Effector memory CD8-positive, alpha-beta T cell (primary cell): ENCODE results near the gene MUL1.

Experiments used
- ATAC-seq: fragments of 150-1000 bp; cut with Tn5 transposase; replicated peaks from 2 replicates; pipeline ENCODE4 v1.10.0; 2021; ENCODE audit warnings: mild to moderate bottlenecking, moderate library complexity
- DNase-seq, 3 experiments: peaks; one replicate each; pipeline ENCODE4 v3.0.0; 2021
- H3K27ac Mint-ChIP-seq, 2 donors: one replicate each; pipeline ENCODE4 v1.8.0; 2022; ENCODE audit warnings: mild to moderate bottlenecking in 2 of 2, mixed read lengths in 2 of 2, moderate library complexity in 2 of 2
- H3K27me3 Mint-ChIP-seq, 2 donors: one replicate each; pipeline ENCODE4 v1.8.0; 2022; ENCODE audit warnings: mixed read lengths in 2 of 2
- H3K36me3 Mint-ChIP-seq: one replicate; pipeline ENCODE4 v1.8.0; 2022; ENCODE audit warnings: mild to moderate bottlenecking, moderate library complexity, mixed read lengths; ENCODE audit not compliant: insufficient read depth
- H3K4me1 Mint-ChIP-seq, 2 donors: one replicate each; pipeline ENCODE4 v1.8.0; 2022; ENCODE audit warnings: low read depth in 2 of 2, mixed read lengths in 2 of 2
- H3K4me3 Mint-ChIP-seq, 2 donors: one replicate each; pipeline ENCODE4 v1.8.0; 2022; ENCODE audit warnings: mild to moderate bottlenecking in 2 of 2, mixed read lengths in 2 of 2, moderate library complexity in 2 of 2
- H3K9me3 Mint-ChIP-seq, 2 donors: one replicate each; pipeline ENCODE4 v1.8.0; 2022; ENCODE audit warnings: mixed read lengths in 2 of 2

Gene MUL1

DNA sequence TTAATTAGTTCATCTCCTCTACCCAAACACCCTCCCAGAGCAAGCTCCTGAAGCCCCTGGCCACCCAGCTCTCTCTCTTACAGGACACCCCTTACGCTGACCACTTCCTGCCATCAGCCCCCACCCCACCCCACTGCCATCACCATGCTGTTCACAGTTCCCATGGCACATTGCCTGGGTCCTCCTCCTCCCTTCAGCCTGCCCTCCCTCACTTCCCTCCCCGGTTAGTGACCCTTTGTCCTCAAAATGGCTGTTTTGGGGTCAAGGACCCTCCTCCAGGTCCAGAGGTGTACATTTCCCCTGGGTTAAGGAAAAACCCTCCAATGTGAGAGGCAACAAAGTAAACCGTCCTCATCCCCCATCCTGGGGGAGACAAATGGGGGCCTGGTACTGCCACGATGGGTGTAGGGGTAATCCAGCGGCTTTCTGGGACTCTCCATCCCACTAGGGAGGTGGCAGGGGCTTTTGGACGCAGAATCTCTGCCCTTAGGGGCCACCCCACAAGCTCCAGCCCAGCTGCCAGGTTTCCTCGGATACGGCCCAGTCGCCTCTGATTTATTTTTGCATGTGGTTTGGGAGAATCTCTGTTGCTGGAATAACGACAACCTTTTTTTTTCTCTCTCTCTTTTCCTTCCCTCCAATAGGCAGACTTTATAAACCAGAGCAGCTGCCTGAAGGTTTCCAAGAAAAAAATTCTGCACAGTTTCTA, 30.4 kb downstream of the MUL1 start:
- H3K4me1 Mint-ChIP-seq, result peaks cover 3 to 5% of the 10 kb centered on the region in 2 donors
- peaks cover 67 to 98% of the 10 kb centered on the region in 2 donors for H3K27me3 Mint-ChIP-seq

DNA sequence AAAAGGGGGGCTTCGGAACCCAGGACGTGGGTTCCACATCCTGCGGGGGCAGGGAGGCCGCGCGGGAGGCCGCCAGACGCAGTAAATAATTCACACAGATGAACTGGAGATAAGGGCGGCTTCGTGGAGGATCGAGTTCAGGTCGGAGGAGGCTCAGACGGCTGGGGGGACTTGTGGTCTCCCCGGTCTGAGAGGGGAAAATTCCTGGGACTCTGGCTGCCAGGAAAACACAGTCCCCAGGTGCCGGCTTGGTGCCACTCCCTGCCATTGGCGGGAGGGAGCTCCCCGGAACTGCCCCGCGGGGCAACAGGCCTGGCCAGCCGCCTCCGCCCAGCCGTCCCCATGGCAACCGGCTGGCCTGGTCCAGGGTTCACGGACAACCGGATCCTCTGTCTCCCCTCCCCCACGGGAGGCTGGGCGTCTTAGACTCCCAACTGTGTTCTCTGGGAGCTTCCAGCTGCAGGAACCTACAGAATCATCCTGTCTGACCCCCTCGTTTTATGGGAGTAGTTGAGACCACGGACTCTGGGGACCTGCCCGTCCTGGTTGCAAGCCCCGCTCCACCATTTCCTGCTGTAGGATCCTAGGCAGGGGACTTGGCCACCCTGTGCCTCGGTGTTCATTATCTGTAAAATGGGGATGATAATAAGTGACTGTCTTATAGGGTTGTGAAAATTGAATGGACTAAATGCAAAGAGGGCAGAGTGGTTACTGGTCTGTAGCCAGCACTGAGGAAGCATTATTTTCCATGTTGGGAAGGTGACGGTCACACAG, 31.5 kb downstream of the MUL1 start:
- Mint-ChIP-seq H3K27me3 (peaks cover 68 to 98% of the 10 kb centered on the region in 2 donors), H3K4me3 (peak overlapping the region in 1 of 2 donors; percentile 6), H3K36me3 (peaks cover 2% of the 10 kb centered on the region), H3K27ac (no peak overlapping the region), H3K9me3 (no peaks in the 10 kb centered on the region), H3K4me1 (peaks cover under 1 to 3% of the 10 kb centered on the region in 2 donors)
- DNase-seq (no peak), ATAC-seq (no peak)

More for the DNA sequence above, 30.4 kb downstream of the MUL1 start:
- no peak for DNase-seq
- Mint-ChIP-seq H3K36me3 (peaks cover 9% of the 10 kb centered on the region), H3K4me3 (no peak overlapping the region), H3K9me3 (no peaks in the 10 kb centered on the region), H3K27ac (no peak overlapping the region)
- ATAC-seq, result no peak

DNA sequence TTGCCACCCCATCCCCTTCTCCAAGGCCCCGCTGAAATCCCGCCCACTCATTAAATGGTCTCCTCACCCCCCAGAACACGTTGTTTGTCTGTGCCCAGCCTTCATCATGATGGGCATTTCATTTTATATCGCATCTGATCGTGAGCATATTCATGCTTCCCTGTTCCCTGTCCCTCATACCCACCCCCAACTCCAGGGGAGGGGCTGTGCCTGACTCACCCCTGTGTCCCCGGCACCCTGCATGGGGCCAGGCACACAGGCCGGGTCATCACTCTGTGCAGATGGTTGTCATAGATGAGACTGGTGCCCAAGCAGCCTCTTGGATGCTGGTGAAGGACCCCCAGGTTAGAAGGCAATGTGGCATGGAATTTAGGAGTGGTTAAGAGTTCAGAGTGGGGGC, 33.0 kb downstream of the MUL1 start:
- ATAC-seq (no peak), DNase-seq (no peak)
- Mint-ChIP-seq H3K27ac (no peak overlapping the region), H3K36me3 (no peaks in the 10 kb centered on the region), H3K4me3 (no peak overlapping the region), H3K4me1 (no peaks in the 10 kb centered on the region), H3K27me3 (peaks cover 72 to 93% of the 10 kb centered on the region in 2 donors), H3K9me3 (no peaks in the 10 kb centered on the region)

DNA sequence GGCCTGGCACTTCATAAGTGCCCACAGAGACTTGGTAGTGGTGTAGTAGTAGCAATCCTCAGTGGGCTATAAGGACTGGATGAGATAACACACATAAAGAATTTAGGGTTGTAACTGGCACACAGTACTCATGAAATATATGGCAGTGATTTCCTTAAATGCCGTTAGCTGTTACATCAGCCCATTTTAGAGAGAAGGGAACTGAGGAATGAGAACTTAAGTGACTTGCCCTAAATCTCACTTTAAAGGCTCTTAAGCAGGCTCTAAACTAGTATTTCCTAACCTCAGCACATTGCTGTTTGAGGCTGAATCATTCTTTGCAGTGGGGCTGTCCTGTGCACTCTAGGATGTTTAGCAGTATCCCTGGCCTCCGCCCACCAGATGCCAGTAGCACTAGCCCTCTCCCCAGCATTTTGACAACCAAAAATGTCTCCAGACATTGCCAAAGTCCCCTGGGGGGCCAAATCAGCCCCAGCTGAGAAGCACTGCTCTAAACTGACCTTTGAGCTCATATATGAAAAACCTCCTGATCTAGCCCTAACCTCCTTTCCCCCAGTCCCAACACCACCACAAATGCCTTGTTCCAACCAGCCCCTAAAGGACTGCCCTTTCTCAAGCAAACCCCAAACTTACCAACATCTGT, 33.5 kb downstream of the MUL1 start:
- no peak for DNase-seq
- Mint-ChIP-seq H3K27me3 (peaks cover 73 to 93% of the 10 kb centered on the region in 2 donors), H3K4me3 (no peak overlapping the region)

DNA sequence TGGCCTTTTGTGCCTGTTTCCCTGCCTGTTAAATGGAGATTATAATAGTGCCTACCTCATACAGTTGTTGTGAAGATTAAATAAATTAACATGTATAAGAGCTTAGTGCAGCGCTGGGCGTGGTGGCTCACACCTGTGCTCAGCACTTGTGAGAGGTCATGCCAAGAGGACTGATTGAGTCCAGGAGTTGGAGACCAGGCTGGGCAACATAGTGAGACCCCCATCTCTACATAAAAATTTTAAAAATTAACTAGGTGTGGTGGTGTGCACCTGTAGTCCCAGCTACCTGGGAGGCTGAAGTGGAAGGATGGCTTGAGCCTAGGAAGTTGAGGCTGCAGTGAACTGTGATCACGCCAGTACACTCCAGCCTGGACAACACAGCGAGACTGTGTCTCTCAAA, 34.1 kb downstream of the MUL1 start:
- H3K27me3 Mint-ChIP-seq, result peaks cover 78 to 95% of the 10 kb centered on the region in 2 donors
- DNase-seq, result no peak
- no peaks in the 10 kb centered on the region for H3K9me3 Mint-ChIP-seq
- H3K4me1 Mint-ChIP-seq, result no peaks in the 10 kb centered on the region
- ATAC-seq, result no peak
- H3K4me3 Mint-ChIP-seq, result no peak overlapping the region
- no peaks in the 10 kb centered on the region for H3K36me3 Mint-ChIP-seq
- H3K27ac Mint-ChIP-seq, result no peak overlapping the region

More for the DNA sequence above, 33.5 kb downstream of the MUL1 start:
- no peaks in the 10 kb centered on the region for H3K9me3 Mint-ChIP-seq
- no peak for ATAC-seq
- no peak overlapping the region for H3K27ac Mint-ChIP-seq
- H3K4me1 Mint-ChIP-seq, result no peaks in the 10 kb centered on the region
- no peaks in the 10 kb centered on the region for H3K36me3 Mint-ChIP-seq

DNA sequence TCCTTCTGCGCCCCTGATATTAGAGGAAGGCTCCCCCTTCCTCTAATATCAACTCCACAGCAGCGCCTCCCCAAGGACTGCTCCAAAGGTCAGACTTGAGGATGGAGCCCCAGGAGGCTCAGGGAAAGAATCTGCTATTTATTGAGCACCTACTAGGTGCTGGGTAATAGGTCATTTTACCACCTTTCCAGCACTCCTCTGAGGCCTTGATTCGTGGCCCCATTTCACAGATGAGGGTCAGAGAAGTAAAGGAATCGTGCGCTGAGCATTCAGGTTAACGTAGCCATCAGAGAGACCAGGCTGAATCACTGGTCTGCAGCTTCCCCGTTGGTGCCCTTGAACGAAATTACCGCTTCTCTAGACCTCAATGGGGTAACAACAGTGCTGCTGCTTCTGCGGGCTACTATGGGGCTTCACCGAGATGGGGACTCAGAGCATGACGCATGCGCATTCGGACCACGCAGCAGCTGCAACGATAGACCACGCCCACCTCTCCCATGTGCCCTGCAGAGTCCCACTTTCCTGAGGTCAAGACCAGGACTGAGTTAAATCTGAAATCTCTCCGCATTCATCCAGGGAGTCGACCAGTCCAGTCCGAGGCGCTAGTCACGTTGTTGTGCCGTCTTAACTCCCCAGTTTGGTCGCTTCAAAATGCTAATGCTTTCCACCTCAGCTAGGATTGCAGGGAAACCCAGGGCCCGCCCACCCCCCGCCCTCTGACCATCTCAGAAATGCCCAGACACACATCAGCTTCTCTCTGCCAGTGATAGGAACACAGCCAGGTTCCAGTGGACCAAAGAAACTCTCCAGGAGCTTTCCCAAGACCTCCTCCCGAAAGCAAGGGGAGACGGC, 34.9 kb downstream of the MUL1 start:
- no peak for ATAC-seq
- Mint-ChIP-seq H3K36me3 (no peaks in the 10 kb centered on the region), H3K4me1 (no peaks in the 10 kb centered on the region), H3K27me3 (peaks cover 75 to 88% of the 10 kb centered on the region in 2 donors), H3K4me3 (no peak overlapping the region), H3K27ac (no peak overlapping the region), H3K9me3 (no peaks in the 10 kb centered on the region)
- DNase-seq, result no peak

DNA sequence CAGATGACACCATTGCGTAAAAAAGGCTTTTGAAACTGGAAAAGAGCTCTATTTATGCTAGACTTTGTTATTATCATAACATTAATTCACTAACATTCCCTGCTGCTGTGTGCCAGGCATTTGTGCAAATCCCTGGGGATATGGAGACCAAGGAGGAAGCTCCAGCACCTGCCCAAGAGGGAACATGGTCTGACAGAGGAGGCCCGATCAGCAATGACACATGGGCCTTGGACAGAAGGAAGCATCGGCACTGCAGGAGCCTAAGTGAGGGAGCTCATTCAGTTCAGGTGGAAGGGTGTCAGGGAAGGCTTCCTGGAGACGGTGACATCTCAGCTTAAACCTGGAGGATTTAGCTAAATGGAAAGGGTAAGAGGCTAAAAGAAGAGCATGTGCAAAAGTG, 35.8 kb downstream of the MUL1 start:
- peaks cover 75 to 78% of the 10 kb centered on the region in 2 donors for H3K27me3 Mint-ChIP-seq
- DNase-seq (no peak), ATAC-seq (no peak)
- H3K4me3 Mint-ChIP-seq, result no peak overlapping the region
- H3K4me1 Mint-ChIP-seq, result no peaks in the 10 kb centered on the region
- no peaks in the 10 kb centered on the region for H3K36me3 Mint-ChIP-seq
- no peaks in the 10 kb centered on the region for H3K9me3 Mint-ChIP-seq
- no peak overlapping the region for H3K27ac Mint-ChIP-seq

DNA sequence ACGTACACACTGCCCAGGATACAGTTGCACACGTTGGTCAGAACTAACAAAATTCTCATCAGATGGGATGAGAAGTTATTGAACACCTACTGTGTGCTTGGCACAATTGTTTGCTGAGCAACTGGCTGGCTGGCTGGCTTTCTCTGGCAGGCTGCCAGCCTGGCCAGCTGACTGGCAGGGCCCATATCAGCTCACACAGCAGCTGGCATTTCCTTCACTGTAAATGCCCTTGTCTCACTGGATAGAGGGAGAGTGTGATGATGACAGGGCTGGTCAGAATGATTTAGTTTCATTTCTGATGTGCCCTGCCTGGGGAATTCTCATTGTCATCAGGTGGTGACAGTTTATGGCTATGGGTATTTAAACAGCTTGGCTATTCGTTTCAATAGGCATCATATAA, 37.8 kb downstream of the MUL1 start:
- Mint-ChIP-seq H3K9me3 (no peaks in the 10 kb centered on the region), H3K4me1 (peaks cover 0 to 3% of the 10 kb centered on the region in 2 donors), H3K4me3 (no peak overlapping the region), H3K36me3 (no peaks in the 10 kb centered on the region), H3K27me3 (peaks cover 59 to 75% of the 10 kb centered on the region in 2 donors), H3K27ac (no peak overlapping the region)
- ATAC-seq (no peak), DNase-seq (no peak)

DNA sequence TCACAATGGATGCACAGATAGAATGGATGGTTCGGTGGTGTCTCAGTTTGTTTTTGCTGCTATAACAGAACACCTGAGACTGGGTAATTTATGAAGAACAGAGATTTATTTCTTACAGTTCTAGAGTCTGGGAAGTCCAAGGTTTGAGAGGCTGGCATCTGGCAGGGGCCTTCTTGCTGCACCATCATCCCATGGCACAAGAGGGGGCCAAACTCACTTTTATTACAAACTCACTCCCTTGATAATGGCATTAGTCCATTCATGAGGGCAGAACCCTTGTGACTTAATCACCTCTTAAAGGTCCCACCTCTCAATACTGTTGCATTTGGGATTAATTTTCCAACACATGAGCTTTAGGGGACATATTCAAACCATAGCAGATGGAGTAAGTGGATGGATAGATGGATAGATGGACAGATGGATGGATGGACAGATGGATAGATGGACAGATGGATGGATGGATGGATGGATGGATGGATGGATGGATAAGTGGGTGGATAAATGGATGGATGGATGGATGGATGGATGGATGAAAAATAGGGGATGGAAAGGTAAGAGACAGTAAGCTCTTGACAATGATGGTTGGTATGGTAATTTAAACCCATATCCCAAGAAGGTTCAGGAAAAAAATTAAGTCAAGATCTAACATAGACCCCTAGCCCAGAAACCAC, 38.4 kb downstream of the MUL1 start:
- no peak for DNase-seq
- no peak overlapping the region for H3K27ac Mint-ChIP-seq
- H3K27me3 Mint-ChIP-seq, result peaks cover 52 to 72% of the 10 kb centered on the region in 2 donors
- no peak overlapping the region for H3K4me3 Mint-ChIP-seq
- H3K9me3 Mint-ChIP-seq, result no peaks in the 10 kb centered on the region
- no peaks in the 10 kb centered on the region for H3K36me3 Mint-ChIP-seq
- peaks cover 0 to 3% of the 10 kb centered on the region in 2 donors for H3K4me1 Mint-ChIP-seq
- ATAC-seq, result no peak

DNA sequence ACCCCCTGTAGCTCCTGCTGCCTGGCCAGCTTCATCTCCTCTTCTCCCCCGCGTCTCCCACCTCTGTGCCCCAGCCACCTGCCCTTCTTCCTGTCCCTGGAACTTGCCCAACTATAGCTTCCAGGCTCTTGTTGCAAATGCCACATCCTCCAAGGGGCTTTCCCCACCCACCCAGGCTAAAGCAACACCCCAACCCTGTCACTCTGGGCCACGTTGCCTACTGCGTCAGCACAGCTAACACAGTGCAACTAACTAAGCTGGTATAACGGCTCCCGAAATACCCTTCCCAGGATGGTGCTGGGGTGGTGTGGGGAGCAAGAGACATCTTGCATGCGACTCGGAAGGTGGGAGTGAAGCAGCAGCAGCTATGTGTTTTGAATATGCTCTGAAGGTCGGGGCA, 41.7 kb downstream of the MUL1 start:
- no peaks in the 10 kb centered on the region for H3K36me3 Mint-ChIP-seq
- H3K27me3 Mint-ChIP-seq, result peaks cover 20 to 53% of the 10 kb centered on the region in 2 donors
- no peak for ATAC-seq
- no peak overlapping the region for H3K4me3 Mint-ChIP-seq
- no peaks in the 10 kb centered on the region for H3K9me3 Mint-ChIP-seq
- no peak overlapping the region for H3K27ac Mint-ChIP-seq
- peaks cover 0 to 3% of the 10 kb centered on the region in 2 donors for H3K4me1 Mint-ChIP-seq
- no peak for DNase-seq

DNA sequence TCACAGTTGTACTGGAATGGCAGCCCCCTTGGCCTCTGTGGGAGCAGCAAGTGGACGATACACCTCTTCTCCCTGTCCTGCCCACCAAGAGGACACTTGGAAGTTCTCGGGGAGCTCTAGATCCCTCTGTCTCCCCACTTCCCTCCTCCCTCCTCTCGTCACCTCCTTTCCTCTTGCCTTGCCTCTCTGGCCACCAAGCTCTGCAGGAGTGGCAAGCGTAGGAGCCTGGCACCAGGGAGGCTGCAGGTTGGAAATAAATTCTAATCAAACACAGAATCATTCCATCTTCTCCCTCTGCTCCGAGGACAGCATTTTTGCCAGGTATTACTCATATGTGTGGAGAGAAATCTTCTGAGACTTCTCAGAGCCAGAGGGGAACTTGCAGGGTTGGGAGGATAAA, 42.8 kb downstream of the MUL1 start:
- H3K9me3 Mint-ChIP-seq, result no peaks in the 10 kb centered on the region
- H3K4me3 Mint-ChIP-seq, result no peak overlapping the region
- H3K27me3 Mint-ChIP-seq, result peaks cover 18 to 54% of the 10 kb centered on the region in 2 donors
- DNase-seq (no peak), ATAC-seq (no peak)
- no peak overlapping the region for H3K27ac Mint-ChIP-seq
- peaks cover 0 to 3% of the 10 kb centered on the region in 2 donors for H3K4me1 Mint-ChIP-seq
- H3K36me3 Mint-ChIP-seq, result no peaks in the 10 kb centered on the region

DNA sequence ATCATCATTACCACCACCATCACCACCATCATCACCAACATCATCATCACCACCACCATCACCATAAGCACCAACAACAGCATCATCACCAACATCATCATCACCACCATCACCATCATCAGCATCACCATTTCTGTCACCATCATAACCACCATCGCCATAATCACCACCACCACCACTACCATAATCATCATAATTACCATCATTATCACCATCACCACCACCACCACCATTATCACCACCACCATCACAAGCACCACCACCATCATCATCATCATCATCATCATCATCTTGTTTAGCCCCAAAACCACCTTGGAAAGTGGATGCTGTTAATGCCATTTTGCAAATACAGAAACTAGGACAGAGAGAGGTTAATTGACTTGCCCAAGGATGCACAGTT, 44.4 kb downstream of the MUL1 start:
- no peak overlapping the region for H3K4me3 Mint-ChIP-seq
- ATAC-seq (no peak), DNase-seq (no peak)
- H3K36me3 Mint-ChIP-seq, result no peaks in the 10 kb centered on the region
- no peaks in the 10 kb centered on the region for H3K9me3 Mint-ChIP-seq
- no peak overlapping the region for H3K27ac Mint-ChIP-seq
- peaks cover 21 to 58% of the 10 kb centered on the region in 2 donors for H3K27me3 Mint-ChIP-seq
- H3K4me1 Mint-ChIP-seq, result peaks cover 0 to 3% of the 10 kb centered on the region in 2 donors
